Activated CD8-positive, alpha-beta memory T cell treated with anti-CD3 and anti-CD28 coated beads for 24 hours (primary cell): ENCODE results near the gene TFB2M.

Experiments
- DNase-seq: peaks from one replicate; pipeline ENCODE4 v3.0.0-alpha.2; 2020

Gene TFB2M

GRCh38 chr1:246550402-246550801 is 15.7 kb downstream of the TFB2M start:
- no peak for DNase-seq

DNA sequence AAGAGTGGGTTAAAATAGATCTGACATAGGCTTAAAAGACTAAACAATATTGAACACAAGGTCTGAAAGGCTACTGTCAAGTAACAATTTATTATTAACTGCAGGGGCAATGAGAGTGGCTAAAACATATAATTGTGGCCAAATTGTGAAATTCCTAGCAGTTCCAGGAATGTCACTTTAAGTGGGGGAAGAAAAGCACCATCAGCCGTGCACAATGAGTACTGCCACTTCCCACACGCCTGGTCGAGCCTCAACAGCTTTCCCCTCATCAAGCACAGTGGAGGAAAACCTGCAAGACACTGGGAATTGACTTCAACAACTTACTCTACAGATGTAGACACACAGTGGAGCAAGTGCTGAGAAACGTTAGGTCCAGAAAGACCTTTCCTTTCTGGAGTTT is 16.4 kb downstream of the TFB2M start:
- no peak for DNase-seq

GRCh38 chr1:246544001-246544400 is 22.1 kb downstream of the TFB2M start:
- DNase-seq = no peak

GRCh38 chr1:246540738-246541491 is 25.1 kb downstream of the TFB2M start:
- no peak for DNase-seq

- DNase-seq = no peak
Observed at GRCh38 chr1:246537887-246538286, 28.2 kb downstream of the TFB2M start.

- no peak for DNase-seq
Observed at GRCh38 chr1:246537441-246537840, 28.6 kb downstream of the TFB2M start.

GRCh38 chr1:246534114-246534513 is 31.9 kb downstream of the TFB2M start:
- DNase-seq = no peak

GRCh38 chr1:246533371-246533905 is 32.6 kb downstream of the TFB2M start:
- no peak for DNase-seq

DNA sequence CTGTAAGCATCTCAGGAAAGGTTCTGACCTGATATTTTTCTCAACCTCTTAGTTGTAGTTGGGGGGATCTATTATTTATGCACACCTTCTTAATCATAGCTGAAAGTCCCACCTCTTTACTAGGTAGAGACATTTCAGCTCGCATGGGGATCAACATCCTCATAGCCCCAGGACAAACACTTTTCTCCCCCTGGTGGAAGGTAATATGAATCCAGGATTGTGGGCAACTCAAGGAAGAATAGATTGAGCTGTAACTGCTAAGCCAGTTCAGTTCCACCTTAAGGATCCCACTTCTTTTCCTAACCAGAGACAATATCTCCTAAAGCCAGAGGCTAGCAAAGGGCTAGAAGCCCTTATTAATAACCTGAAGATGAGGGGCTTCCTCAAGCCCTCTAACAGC is 33.5 kb downstream of the TFB2M start:
- DNase-seq = no peak

DNA sequence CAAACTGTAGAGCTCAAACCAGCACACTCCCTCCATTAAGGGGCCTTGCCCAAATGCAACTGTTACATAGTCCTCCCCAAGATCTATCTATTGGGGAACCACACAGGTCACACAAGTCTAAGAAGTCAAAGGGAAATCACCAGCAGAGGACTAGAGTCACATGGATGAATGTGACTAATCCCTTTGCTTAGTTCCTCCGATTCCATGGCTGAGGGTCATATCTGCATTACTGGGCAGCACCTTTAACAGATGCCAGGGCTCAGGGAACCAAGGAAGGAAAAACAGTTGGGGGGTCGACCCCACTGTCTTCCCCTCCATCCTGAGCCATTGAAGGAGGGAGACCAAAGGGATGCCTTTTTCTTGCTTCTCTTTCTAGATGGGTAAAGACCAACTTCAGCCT is 35.6 kb downstream of the TFB2M start:
- no peak for DNase-seq

- no peak for DNase-seq
Observed at GRCh38 chr1:246528933-246529731, 36.9 kb downstream of the TFB2M start.

DNA sequence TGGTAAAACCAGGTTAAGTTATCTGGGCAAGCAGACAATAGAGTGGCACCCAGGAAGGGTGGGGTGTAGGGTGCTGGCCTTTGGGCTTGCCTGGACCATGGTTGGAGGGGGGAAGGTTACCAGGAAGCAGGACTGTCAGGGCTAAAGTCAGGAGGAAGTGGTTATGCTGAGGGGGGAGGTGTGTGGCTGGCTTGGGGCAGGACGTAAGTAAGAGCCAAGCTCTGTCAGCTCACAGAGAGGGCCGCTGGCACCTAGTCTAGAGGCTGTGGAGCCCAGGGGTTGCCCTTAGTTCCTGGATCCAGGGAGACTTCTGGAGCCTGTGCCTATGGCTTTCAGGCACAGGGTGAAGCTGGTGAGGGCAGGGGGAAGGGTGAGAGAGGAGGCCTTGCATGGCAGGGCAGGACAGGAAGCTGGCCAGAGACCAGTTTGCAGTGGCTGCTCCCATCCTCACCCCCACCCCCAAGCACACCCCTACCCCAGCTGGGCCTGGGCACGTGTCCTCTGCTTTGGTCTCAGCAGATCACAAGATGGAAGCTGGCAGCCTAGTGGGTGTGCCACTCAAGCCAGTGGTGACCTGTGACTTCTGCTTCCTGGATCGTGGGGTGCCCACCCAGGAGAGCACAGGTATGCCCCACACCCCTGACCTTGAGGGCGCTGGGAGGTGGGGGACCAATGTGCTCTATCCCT is 38.5 kb downstream of the TFB2M start:
- DNase-seq = no peak

DNA sequence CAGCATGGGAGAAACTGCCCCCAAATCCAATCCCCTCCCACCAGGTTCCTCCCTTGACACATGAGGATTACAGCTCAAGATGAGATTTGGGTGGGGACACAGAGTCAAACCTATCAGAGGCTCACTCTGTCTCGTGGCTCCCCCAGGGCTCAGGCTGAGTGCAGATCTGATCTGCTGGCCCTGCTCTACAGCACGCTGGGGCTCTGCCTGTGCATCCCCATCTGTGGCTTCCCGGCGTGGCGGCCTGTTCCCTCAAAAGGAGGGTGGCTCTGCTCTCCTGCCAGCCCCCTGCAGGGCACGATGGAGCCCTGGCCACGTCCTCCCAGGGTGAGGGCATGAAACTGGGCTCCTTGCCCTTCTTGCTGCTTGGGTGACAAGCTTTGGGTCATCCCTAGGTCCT is 39.1 kb downstream of the TFB2M start:
- no peak for DNase-seq

GRCh38 chr1:246526380-246526779 is 39.7 kb downstream of the TFB2M start:
- no peak for DNase-seq

- DNase-seq = no peak
Observed at GRCh38 chr1:246519514-246519913, 46.5 kb downstream of the TFB2M start.

GRCh38 chr1:246518456-246519205 is 47.4 kb downstream of the TFB2M start:
- DNase-seq = no peak

DNA sequence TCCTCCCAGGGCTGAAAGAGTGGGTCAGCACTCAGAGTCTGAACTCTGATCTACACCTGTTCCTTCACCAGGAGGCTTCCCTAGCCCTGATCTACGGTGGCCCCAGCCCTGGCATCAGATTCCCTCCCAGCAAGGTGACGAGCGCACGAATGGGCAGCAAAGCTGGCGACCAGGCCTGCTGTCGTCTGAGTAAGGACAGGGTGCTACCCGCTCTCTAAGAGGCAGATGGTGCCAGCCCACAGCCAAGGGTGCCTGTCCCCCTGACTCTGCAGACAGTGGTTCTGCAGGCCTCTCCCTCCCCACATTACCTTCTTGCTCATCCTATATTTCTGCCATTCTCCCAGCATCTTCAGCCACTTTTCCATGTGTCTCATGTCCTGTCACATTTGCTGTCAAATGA is 48.7 kb downstream of the TFB2M start:
- no peak for DNase-seq

DNA sequence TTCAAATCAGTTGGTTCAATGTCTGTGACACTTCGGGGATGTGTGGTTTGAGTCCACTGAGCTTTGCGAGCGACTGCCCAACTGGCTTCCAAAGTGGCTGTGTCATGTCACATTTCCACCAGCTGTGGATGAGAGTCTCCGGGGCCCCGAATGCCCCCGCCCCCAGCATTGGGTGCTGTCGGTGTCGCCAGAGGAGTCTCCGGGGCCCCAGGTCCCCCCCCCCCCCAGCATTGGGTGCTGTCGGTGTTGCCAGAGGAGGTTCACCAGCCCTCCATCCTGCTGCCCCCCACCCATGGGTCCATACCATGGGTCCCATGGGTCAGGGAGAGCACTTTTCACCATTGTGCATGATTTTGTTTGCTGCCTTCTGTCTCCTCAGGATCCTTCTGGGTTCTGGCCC is 49.9 kb downstream of the TFB2M start:
- DNase-seq = no peak

GRCh38 chr1:246515390-246516005 is 50.6 kb downstream of the TFB2M start:
- no peak for DNase-seq

GRCh38 chr1:246513619-246514343 is 52.3 kb downstream of the TFB2M start:
- DNase-seq = no peak

- no peak for DNase-seq
Observed at GRCh38 chr1:246513041-246513440, 53.0 kb downstream of the TFB2M start.

GRCh38 chr1:246512635-246513034 is 53.4 kb downstream of the TFB2M start:
- DNase-seq = no peak
